Endothelial cell of umbilical vein (primary cell): ENCODE measurements around the gene TTLL5. TPM values are rescaled to one million over a fixed set of nuclear protein-coding genes. Genes with fewer than 3 reads are reported as not detected.

Experiments
- BruUV-seq: library from RNA; stranded (reverse); fragments of 400-500 nt; replicated peaks from 2 replicates; lab custom pipeline; 2021; lab: Mats Ljungman, UMichigan
- CTCF ChIA-PET: fragments of 300-600, 350-600 bp; sonication (Branson Sonifier 250); formaldehyde crosslinking; loops from one replicate; lab custom pipeline; 2021; ENCODE audit warnings: antibody characterized with exemption, inconsistent platforms; lab: Charles Lee
- POLR2A ChIA-PET: fragments of 300-600, 350-600 bp; sonication (Branson Sonifier 250); formaldehyde crosslinking; loops from one replicate; lab custom pipeline; 2021; ENCODE audit warnings: antibody characterized with exemption, inconsistent platforms; lab: Charles Lee
- DNase-seq: peaks from one replicate; pipeline ENCODE4 v3.0.0-alpha.2; 2011; ENCODE audit warnings: low read depth, low spot score
- FAIRE-seq: peaks from 2 replicates; lab custom pipeline; 2011; peaks lifted over from hg19 to GRCh38; lab: Jason Lieb, UNC
- H2AFZ ChIP-seq: 2 replicates; pipeline ENCODE4 v1.6.0; 2012; ENCODE audit warnings: low read depth, low read length, control low read depth, inconsistent platforms
- H3K27ac ChIP-seq: 2 replicates; pipeline ENCODE4 v1.5.1; 2011; ENCODE audit warnings: low read depth, mild to moderate bottlenecking, control low read depth, low read length, moderate library complexity; ENCODE audit not compliant: insufficient read depth
- H3K27me3 ChIP-seq, 2 experiments: 2 replicates each; pipeline versions ENCODE4 v1.6.0 to v1.6.1; 2011; ENCODE audit warnings: low read length in 2 of 2, mixed read lengths in 1 of 2; ENCODE audit not compliant: control insufficient read depth in 2 of 2, insufficient read depth in 2 of 2
- H3K36me3 ChIP-seq, 2 experiments: 2 replicates in 1 of 2; 3 replicates in 1 of 2; pipeline ENCODE4 v1.5.1; 2011; ENCODE audit warnings: low read length in 2 of 2, mild to moderate bottlenecking in 1 of 2, moderate library complexity in 1 of 2; ENCODE audit not compliant: control insufficient read depth in 2 of 2, insufficient read depth in 2 of 2; ENCODE audit errors: extremely low read depth in 1 of 2
- H3K4me1 ChIP-seq: 3 replicates; pipeline ENCODE4 v1.5.1; 2011; ENCODE audit warnings: mild to moderate bottlenecking, low read length; ENCODE audit not compliant: control insufficient read depth, insufficient read depth; ENCODE audit errors: extremely low read depth
- H3K4me2 ChIP-seq: 2 replicates; pipeline ENCODE4 v1.6.1; 2011; ENCODE audit warnings: low read length, control low read depth, mixed read lengths; ENCODE audit not compliant: insufficient read depth
- H3K4me3 ChIP-seq, 3 experiments: fragments of 200-600 bp in 1 of 3; sonication (generic), shearing (Covaris generic) in 1 of 3; replicated peaks in 1 of 3; 2 replicates each; pipeline ENCODE4 v1.5.1; 2011 to 2016; ENCODE audit warnings: control low read depth in 3 of 3, low read length in 3 of 3, mild to moderate bottlenecking in 2 of 3, inconsistent platforms in 1 of 3, low read depth in 1 of 3, moderate library complexity in 1 of 3; ENCODE audit not compliant: insufficient read depth in 1 of 3
- H3K79me2 ChIP-seq: 2 replicates; pipeline ENCODE4 v1.6.0; 2012; ENCODE audit warnings: low read length, inconsistent platforms; ENCODE audit not compliant: control insufficient read depth, insufficient read depth
- H3K9ac ChIP-seq: replicated peaks from 2 replicates; pipeline ENCODE3; 2011; ENCODE audit warnings: low read length, control low read depth; ENCODE audit not compliant: insufficient read depth; ENCODE audit errors: extremely low read depth
- H3K9me1 ChIP-seq: replicated peaks from 3 replicates; pipeline ENCODE4 v1.6.0; 2011; ENCODE audit warnings: mild to moderate bottlenecking, low read length; ENCODE audit not compliant: control insufficient read depth, insufficient read depth; ENCODE audit errors: extremely low read depth
- H3K9me3 ChIP-seq: replicated peaks from 2 replicates; pipeline ENCODE4 v1.5.1; 2012; ENCODE audit warnings: low read length, inconsistent platforms; ENCODE audit not compliant: control insufficient read depth, insufficient read depth
- H4K20me1 ChIP-seq: replicated peaks from 2 replicates; pipeline ENCODE3; 2011; ENCODE audit warnings: mild to moderate bottlenecking, low read length; ENCODE audit not compliant: control insufficient read depth, insufficient read depth; ENCODE audit errors: extremely low read depth
- EZH2 ChIP-seq: IDR thresholded peaks from 2 replicates; pipeline ENCODE4 v1.6.1; 2012; ENCODE audit warnings: borderline replicate concordance, low read depth, mild to moderate bottlenecking, moderate library complexity, low read length, inconsistent platforms; ENCODE audit not compliant: severe bottlenecking
- FOS ChIP-seq: IDR thresholded peaks from 2 replicates; pipeline ENCODE4 v1.6.1; 2011; ENCODE audit warnings: mild to moderate bottlenecking, low read length, moderate library complexity, borderline replicate concordance; ENCODE audit not compliant: insufficient read depth
- GATA2 ChIP-seq: IDR thresholded peaks from 2 replicates; pipeline ENCODE4 v1.7.0; 2011; ENCODE audit warnings: low read depth, mild to moderate bottlenecking, moderate library complexity, mixed read lengths, low read length; ENCODE audit not compliant: insufficient read length, insufficient read depth
- JUN ChIP-seq: IDR thresholded peaks from 2 replicates; pipeline ENCODE4 v1.6.1; 2011; ENCODE audit warnings: borderline replicate concordance, low read depth; ENCODE audit not compliant: insufficient read length, insufficient read depth
- MAX ChIP-seq: IDR thresholded peaks from 2 replicates; pipeline ENCODE4 v1.6.1; 2011; ENCODE audit not compliant: insufficient read depth, insufficient read length
- MYC ChIP-seq: IDR thresholded peaks from one replicate; pipeline ENCODE4 v1.6.1; 2011; ENCODE audit warnings: mild to moderate bottlenecking, low read depth, low read length
- POLR2A ChIP-seq: IDR thresholded peaks from 2 replicates; pipeline ENCODE4 v1.6.1; 2012; ENCODE audit warnings: low read depth, mild to moderate bottlenecking, control low read depth, low read length
- POLR2AphosphoS5 ChIP-seq: IDR thresholded peaks from 2 replicates; pipeline ENCODE4 v1.6.1; 2012; ENCODE audit warnings: low read depth, mild to moderate bottlenecking, control low read depth, low read length, moderate library complexity; ENCODE audit not compliant: insufficient read depth
- dilution Hi-C: fragments of 300-500 bp; cut with MboI; formaldehyde crosslinking; loops from one replicate; pipeline ENCODE4 v1.15.0; 2019; ENCODE audit warnings: low sequenced_read_pairs; ENCODE audit not compliant: extremely low pct_ligation_motif_present
- intact Hi-C: fragments of 100-400 bp; cut with micrococcal nuclease; formaldehyde crosslinking; loops from one replicate; pipeline ENCODE4 v1.10.0; 2022
- polyA plus RNA-seq, 4 experiments: library from polyadenylated mRNA; depleted of rRNA in 3 of 4; stranded (reverse) in 3 of 4; unstranded in 1 of 4; fragments of >200 nt; gene quantifications; 2 replicates each; pipeline versions ENCODE4 v1.2.1 to v1.2.3, GENCODE V29; 2011 to 2012; ENCODE audit warnings: missing spikeins in 1 of 4
- total RNA-seq: library from RNA; stranded (reverse); gene quantifications from 2 replicates; pipeline ENCODE4 v1.2.3, GENCODE V29; 2021
- TF ChIP-seq, protein P1 (sequence below), 2 donors: IDR thresholded peaks; 1 replicate in 1 of 2; 2 replicates in 1 of 2; pipeline ENCODE4 v1.5.1; 2011; ENCODE audit warnings: low read length in 2 of 2, mild to moderate bottlenecking in 2 of 2, moderate library complexity in 2 of 2, control low read depth in 1 of 2, inconsistent platforms in 1 of 2, low read depth in 1 of 2; ENCODE audit not compliant: insufficient read depth in 1 of 2; ENCODE audit errors: extremely low read depth in 1 of 2

The TTLL5 gene
- total and polyA plus RNA-seq, 2 donors (not counting 3 experiments of a cell fraction or from before 2014, with no cell fraction given) = 33.2 to 93.6 TPM

- H2AFZ ChIP-seq = no peak overlapping the region
- no peak for DNase-seq
- no peak overlapping the region for H3K4me2 ChIP-seq
- no peaks in the 10 kb centered on the region for H4K20me1 ChIP-seq
- H3K9me3 ChIP-seq = no peaks in the 10 kb centered on the region
- peaks cover 4 to 23% of the 10 kb centered on the region in 2 experiments for H3K36me3 ChIP-seq
- H3K27me3 ChIP-seq = no peaks in the 10 kb centered on the region
- no peak overlapping the region for H3K27ac ChIP-seq
- BruUV-seq = no TSS peak
- FAIRE-seq = no peak
- dilution Hi-C loops (loop anchor here (25.0 kb wide), 1 partner anchor 283 kb away; no protein-coding TSS in a partner anchor), intact Hi-C loops (no loop called here)
- H3K9ac ChIP-seq = no peak overlapping the region
- no peaks in the 10 kb centered on the region for H3K79me2 ChIP-seq
- TF ChIP-seq, protein P1, sequence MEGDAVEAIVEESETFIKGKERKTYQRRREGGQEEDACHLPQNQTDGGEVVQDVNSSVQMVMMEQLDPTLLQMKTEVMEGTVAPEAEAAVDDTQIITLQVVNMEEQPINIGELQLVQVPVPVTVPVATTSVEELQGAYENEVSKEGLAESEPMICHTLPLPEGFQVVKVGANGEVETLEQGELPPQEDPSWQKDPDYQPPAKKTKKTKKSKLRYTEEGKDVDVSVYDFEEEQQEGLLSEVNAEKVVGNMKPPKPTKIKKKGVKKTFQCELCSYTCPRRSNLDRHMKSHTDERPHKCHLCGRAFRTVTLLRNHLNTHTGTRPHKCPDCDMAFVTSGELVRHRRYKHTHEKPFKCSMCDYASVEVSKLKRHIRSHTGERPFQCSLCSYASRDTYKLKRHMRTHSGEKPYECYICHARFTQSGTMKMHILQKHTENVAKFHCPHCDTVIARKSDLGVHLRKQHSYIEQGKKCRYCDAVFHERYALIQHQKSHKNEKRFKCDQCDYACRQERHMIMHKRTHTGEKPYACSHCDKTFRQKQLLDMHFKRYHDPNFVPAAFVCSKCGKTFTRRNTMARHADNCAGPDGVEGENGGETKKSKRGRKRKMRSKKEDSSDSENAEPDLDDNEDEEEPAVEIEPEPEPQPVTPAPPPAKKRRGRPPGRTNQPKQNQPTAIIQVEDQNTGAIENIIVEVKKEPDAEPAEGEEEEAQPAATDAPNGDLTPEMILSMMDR (IDR thresholded peaks at IDR 0.05; ENCODE audit: extremely low read depth in 1 of 2, insufficient read depth in 1 of 2, low read depth in 1 of 2, low read length in 2 of 2) = no peak
- TF ChIP-seq JUN (no peak), EZH2 (no peak), FOS (no peak), POLR2AphosphoS5 (no peak), GATA2 (no peak), MAX (no peak), MYC (no peak), POLR2A (no peak)
- H3K4me3 ChIP-seq = no peak overlapping the region
- CTCF ChIA-PET = interaction anchor here (1.2 to 2.7 kb wide), 3 partner anchors 11 to 287 kb away, joined by 4 to 11 read pairs (median 10); no protein-coding TSS in a partner anchor
- no peaks in the 10 kb centered on the region for H3K4me1 ChIP-seq
- POLR2A ChIA-PET = no interaction called here
- H3K9me1 ChIP-seq = no peaks in the 10 kb centered on the region
These were observed 334.5 kb downstream of the TTLL5 start for GRCh38 chr14:75995372-75996041.
